BLaER1 (cell line): ENCODE data around the gene CDKL1.
"Not testable (repeated sequence)": the region's sequence is repeated elsewhere in the genome, so short reads cannot be mapped to it uniquely, and the experiment has no call there.

ENCODE experiments used
- H3K27ac ChIP-seq: shearing (Covaris generic); formaldehyde crosslinking; 2 replicates; pipeline ENCODE4 v1.8.1; 2022
- H3K27me3 ChIP-seq: shearing (Covaris generic); formaldehyde crosslinking; 2 replicates; pipeline ENCODE4 v1.8.1; 2022
- H3K36me3 ChIP-seq: shearing (Covaris generic); formaldehyde crosslinking; 2 replicates; pipeline ENCODE4 v1.8.1; 2022
- H3K4me1 ChIP-seq: shearing (Covaris generic); formaldehyde crosslinking; 2 replicates; pipeline ENCODE4 v1.8.1; 2022
- H3K4me2 ChIP-seq: shearing (Covaris generic); formaldehyde crosslinking; 2 replicates; pipeline ENCODE4 v1.8.1; 2022
- H3K4me3 ChIP-seq: shearing (Covaris generic); formaldehyde crosslinking; 2 replicates; pipeline ENCODE4 v1.8.1; 2022
- H3K9ac ChIP-seq: shearing (Covaris generic); formaldehyde crosslinking; 2 replicates; pipeline ENCODE4 v1.8.1; 2022
- H3K9me3 ChIP-seq: shearing (Covaris generic); formaldehyde crosslinking; 2 replicates; pipeline ENCODE4 v1.8.1; 2022
- H4K20me1 ChIP-seq: shearing (Covaris generic); formaldehyde crosslinking; 2 replicates; pipeline ENCODE4 v1.8.1; 2022
- Cebpa-rat ChIP-seq: shearing (Covaris generic); IDR thresholded peaks from 2 replicates; pipeline ENCODE4 v1.8.1; 2022

CDKL1 gene

DNA sequence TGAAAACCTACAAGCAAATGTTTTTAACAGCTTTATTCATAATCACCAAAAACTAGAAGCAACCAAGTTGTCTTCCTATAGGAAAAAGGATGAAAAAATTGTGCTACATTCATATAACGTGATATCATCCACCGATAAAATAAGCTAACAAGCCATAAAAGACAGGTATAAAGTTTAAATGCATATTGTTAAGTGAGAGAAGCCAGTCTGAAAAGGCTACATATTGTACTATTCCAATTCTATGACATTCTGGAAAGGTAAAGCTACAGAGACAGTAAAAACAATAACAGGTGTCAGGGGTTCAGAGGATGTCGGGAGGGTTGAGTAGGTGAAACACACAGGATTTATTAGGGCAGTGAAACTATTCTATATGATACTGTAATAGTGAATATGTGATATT lies 22.7 kb downstream of the CDKL1 start:
- no peaks in the 10 kb centered on the region for H3K27me3 ChIP-seq
- H3K9ac ChIP-seq: no peak overlapping the region
- H3K9me3 ChIP-seq: no peaks in the 10 kb centered on the region
- no peaks in the 10 kb centered on the region for H3K4me1 ChIP-seq
- TF ChIP-seq Cebpa-rat: no peak
- H3K36me3 ChIP-seq: no peaks in the 10 kb centered on the region
- H3K27ac ChIP-seq: no peak overlapping the region
- H4K20me1 ChIP-seq: no peaks in the 10 kb centered on the region
- no peak overlapping the region for H3K4me2 ChIP-seq
- no peak overlapping the region for H3K4me3 ChIP-seq

DNA sequence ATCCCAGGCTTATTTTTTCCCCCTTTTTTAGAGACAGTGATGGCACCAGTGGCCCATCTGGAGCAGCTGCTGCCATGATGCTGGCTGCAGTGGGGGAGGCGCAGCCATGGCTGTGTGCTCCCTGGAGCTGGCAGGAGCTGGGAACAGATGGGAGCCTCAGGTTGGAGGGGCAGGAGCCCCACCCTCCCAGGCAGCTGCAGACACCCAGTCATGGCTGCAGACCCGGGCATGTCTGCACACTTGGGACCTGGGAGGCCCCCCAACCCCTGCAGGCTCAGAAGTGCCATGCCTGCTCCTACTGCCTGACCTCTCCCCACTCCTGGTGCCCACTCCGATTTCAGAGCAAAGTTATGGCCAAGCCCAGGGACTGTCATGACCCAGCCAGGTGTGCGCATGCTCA lies 25.1 kb downstream of the CDKL1 start:
- Histone ChIP-seq H3K4me2 (no peak overlapping the region), H3K4me1 (peaks cover 8% of the 10 kb centered on the region), H4K20me1 (no peaks in the 10 kb centered on the region), H3K27me3 (no peaks in the 10 kb centered on the region), H3K4me3 (no peak overlapping the region), H3K36me3 (no peaks in the 10 kb centered on the region), H3K9me3 (no peaks in the 10 kb centered on the region), H3K9ac (no peak overlapping the region), H3K27ac (no peak overlapping the region)
- TF ChIP-seq Cebpa-rat: no peak

DNA sequence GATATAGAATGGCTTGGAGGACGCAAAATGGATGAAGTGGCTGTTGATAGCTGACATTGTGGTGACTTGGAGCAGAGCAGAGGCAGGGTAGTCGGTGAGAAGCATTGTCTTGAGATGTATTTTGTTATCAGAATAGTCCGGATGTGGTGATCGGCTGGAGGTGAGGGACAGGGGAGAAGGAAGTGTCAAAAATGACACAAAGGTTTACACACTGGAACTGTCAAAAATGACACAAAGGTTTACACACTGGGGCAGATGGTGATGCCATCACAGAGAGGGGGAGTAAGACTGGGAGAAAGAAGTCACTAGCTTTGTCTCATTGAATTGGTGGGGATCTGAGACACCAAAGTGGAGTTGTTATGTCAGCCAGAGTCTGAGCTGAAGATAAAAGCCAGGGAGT lies 30.1 kb downstream of the CDKL1 start:
- no peak overlapping the region for H3K4me3 ChIP-seq
- no peaks in the 10 kb centered on the region for H3K36me3 ChIP-seq
- peaks cover 42% of the 10 kb centered on the region for H3K4me1 ChIP-seq
- TF ChIP-seq Cebpa-rat: no peak
- no peak overlapping the region for H3K9ac ChIP-seq
- H3K4me2 ChIP-seq: peak overlapping the region; percentile 61
- H3K27me3 ChIP-seq: no peaks in the 10 kb centered on the region
- H3K9me3 ChIP-seq: no peaks in the 10 kb centered on the region
- no peak overlapping the region for H3K27ac ChIP-seq
- no peaks in the 10 kb centered on the region for H4K20me1 ChIP-seq

DNA sequence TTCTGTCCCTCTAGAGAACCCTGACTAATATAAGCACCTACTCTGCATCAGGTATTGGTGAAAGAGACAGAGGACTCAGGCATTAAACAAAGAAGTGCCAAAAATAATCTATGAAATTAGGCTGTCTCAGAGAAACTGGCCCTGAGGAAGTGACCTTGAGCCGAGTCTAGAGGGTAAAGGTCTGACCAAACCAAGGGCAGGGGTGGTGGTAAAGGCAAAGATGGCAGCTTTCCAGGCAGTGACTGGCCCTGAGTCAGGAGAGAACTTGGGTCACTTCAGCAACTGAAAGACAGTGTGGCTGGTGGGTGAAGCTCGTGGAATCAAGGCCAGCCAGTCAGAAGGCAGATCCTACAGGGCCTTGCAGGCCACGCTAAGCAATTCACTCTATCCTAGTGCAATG lies 30.6 kb downstream of the CDKL1 start:
- Histone ChIP-seq H3K4me2 (peak overlapping the region; percentile 61; the same call in 1 of the 2 replicates), H3K9me3 (no peaks in the 10 kb centered on the region), H3K4me3 (no peak overlapping the region), H3K9ac (no peak overlapping the region), H3K27me3 (no peaks in the 10 kb centered on the region), H3K36me3 (no peaks in the 10 kb centered on the region), H3K4me1 (peaks cover 42% of the 10 kb centered on the region), H4K20me1 (no peaks in the 10 kb centered on the region), H3K27ac (no peak overlapping the region)
- no peak for TF ChIP-seq Cebpa-rat

DNA sequence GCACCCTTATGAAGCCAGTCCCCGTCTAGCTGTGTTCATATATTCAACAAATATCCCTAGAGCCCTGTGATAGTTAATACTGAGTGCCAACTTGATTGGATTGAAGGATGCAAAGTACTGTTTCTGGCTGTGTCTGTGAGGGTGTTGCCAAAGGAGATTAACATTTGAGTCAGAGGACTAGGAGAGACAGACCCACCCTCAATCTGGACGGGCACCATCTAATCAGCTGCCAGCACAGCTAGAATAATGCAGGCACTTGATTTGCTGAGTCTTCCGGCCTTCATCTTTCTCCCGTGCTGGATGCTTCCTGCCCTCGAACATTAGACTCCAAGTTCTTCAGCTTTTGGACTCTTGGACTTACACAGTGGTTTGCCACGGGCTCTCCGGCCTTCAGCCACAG lies 31.1 kb downstream of the CDKL1 start:
- H3K27ac ChIP-seq, H3K4me2 ChIP-seq, H3K36me3 ChIP-seq, H3K9ac ChIP-seq, H3K9me3 ChIP-seq, H3K27me3 ChIP-seq, H3K4me3 ChIP-seq, H4K20me1 ChIP-seq: not testable (repeated sequence)
- peaks cover 42% of the 10 kb centered on the region for H3K4me1 ChIP-seq

DNA sequence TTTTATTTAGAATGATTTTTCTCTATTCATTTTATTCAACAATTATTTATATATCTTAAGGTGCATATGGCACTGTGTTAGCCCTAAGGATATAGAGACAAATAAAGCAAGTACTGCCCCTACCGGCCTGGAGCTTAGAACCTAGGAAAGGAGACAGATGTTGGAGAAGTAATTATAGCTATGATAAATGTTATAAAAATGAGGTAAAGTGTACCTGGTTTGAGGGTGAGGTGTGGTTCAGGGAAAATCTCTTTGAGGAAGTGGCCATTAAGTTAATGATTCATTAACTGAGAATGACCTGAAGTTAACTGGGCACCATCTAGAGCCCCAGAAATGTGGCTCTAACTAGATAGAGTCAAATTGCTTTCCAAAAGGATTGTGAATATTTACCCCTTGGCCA lies 31.9 kb downstream of the CDKL1 start:
- H3K4me3 ChIP-seq: no peak overlapping the region
- H3K4me1 ChIP-seq: peaks cover 42% of the 10 kb centered on the region
- no peaks in the 10 kb centered on the region for H3K36me3 ChIP-seq
- no peaks in the 10 kb centered on the region for H3K27me3 ChIP-seq
- no peaks in the 10 kb centered on the region for H3K9me3 ChIP-seq
- H3K4me2 ChIP-seq: peak overlapping the region; percentile 93
- H3K27ac ChIP-seq: no peak overlapping the region
- H3K9ac ChIP-seq: no peak overlapping the region
- H4K20me1 ChIP-seq: no peaks in the 10 kb centered on the region
- TF ChIP-seq Cebpa-rat: no peak

DNA sequence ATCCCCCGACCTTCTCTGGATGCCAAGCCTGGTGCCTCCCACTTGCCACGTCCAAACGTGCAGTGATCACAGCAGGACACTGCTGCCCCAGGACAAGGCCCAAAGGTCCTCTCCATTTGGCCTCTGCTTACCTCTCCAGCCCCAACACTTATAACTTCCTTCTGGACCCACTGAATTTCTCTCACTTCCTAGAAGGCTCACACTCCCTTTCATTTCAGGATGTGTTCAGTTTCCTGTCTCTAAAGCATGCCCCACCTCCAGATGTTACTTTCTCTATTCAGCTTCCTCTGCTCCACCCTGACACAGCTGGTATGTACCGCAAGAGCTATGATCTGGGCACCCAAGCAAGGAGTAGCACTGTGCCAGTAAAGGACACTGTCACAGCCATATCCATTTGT lies 33.0 kb downstream of the CDKL1 start:
- H3K27ac ChIP-seq: peak overlapping the region; percentile 71
- no peaks in the 10 kb centered on the region for H3K36me3 ChIP-seq
- H3K9ac ChIP-seq: peak overlapping the region; percentile 44; the same call in 1 of the 2 replicates
- H3K27me3 ChIP-seq: no peaks in the 10 kb centered on the region
- peak overlapping the region; percentile 93 for H3K4me2 ChIP-seq
- H3K9me3 ChIP-seq: no peaks in the 10 kb centered on the region
- H4K20me1 ChIP-seq: no peaks in the 10 kb centered on the region
- H3K4me1 ChIP-seq: peaks cover 42% of the 10 kb centered on the region
- peak overlapping the region; percentile 57 for H3K4me3 ChIP-seq
- no peak for TF ChIP-seq Cebpa-rat

DNA sequence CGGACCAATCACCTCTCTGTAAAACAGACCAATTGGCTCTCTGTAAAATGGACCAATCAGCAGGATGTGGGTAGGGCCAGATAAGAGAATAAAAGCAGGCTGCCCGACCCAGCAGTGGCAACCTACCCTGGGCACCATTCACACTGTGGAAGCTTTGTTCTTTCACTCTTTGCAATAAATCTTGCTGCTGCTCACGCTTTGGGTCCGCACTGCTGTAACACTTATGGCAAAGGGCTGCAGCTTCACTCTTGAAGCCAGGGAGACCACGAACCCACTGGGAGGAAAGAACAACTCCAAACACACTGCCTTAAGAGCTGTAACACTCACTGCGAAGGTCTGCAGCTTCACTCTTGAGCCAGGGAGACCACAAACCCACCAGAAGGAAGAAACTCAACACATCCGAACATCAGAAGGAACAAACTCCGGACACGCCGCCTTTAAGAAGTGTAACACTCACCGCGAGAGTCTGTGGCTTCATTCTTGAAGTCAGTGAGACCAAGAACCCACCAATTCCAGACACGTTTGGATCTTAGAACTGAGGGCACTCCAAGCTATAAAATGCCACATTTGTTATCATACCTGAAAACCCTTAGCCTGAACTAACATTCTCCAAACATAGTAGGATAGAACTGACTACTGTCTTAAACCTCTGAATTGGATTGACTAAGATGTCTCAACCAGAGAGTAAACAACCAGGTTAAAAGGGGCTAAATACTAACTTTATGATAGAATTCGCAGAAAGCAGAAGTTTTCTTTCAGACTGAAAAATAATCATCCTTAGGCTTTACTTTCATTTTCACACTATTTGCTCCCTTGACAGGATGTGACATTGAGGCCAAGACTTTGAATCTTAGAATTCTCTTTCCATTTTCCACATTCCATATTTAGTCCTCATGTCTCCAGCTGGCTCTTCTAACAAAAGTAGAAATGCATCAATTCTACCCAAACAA lies 33.6 kb downstream of the CDKL1 start:
- H4K20me1 ChIP-seq: no peaks in the 10 kb centered on the region
- H3K27ac ChIP-seq: peak overlapping the region; percentile 71
- H3K4me2 ChIP-seq: peak overlapping the region; percentile 93
- no peaks in the 10 kb centered on the region for H3K27me3 ChIP-seq
- peaks cover 42% of the 10 kb centered on the region for H3K4me1 ChIP-seq
- H3K9me3 ChIP-seq: no peaks in the 10 kb centered on the region
- peak overlapping the region; percentile 57 for H3K4me3 ChIP-seq
- TF ChIP-seq Cebpa-rat: no peak
- H3K36me3 ChIP-seq: no peaks in the 10 kb centered on the region
- H3K9ac ChIP-seq: peak overlapping the region; percentile 44

DNA sequence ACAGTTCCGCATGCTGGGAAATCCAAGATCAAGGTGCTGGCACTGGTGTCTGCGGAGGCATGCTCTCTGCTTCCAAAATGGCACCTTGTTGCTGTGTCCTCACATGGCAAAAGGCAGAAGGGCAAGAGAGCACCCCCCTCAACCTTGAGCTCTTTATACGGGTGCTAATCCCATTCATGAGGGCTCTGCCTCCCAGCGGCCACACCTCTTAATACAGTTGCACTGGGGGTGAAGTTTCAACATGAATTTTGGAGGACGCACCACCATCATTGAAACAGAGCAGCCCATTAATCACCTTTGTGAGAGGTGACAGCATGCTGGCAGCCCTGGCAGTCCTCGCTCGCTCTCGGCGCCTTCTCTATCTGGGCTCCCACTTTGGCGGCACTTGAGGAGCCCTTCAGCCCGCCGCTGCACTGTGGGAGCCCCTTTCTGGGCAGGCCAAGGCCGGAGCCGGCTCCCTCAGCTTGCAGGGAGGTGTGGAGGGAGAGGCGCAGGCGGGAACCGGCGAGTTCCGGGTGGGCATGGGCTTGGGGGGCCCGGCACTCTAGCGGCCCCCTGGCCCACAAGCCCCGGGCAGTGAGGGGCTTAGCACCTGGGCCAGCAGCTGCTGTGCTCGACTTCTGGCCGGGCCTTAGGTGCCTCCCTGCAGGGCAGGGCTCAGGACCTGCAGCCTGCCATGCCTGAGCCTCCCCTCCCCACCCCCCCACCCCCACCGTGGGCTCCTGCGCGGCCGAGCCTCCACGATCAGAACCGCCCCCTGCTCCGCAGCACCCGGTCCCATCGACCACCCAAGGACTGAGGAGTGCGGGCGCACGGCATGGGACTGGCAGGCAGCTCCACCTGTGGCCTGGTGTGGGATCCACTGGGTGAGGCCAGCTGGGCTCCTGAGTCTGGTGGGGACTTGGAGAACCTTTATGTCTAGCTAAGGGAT lies 34.9 kb downstream of the CDKL1 start:
- H3K4me2 ChIP-seq, H3K4me3 ChIP-seq, H3K27me3 ChIP-seq, H4K20me1 ChIP-seq, H3K27ac ChIP-seq, H3K9ac ChIP-seq, H3K36me3 ChIP-seq, H3K9me3 ChIP-seq: not testable (repeated sequence)
- peaks cover 36% of the 10 kb centered on the region for H3K4me1 ChIP-seq

DNA sequence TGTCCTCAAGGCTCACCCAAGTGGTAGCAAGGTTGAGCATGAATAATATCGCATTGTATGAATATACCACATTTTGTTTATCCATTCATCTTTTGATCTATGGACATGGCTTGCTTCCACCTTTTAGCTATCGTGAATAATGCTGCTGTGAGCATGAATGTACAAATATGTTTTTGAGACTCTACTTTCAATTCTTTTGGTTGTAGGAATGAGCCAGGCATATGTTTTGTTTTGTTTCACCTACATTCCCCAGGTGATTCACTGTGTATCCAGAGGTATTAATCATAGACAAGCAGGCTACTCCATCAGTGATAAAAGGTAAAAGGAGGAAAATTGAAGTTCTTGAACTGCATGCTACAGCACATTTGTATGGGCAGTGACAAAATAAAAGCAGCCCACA lies 35.8 kb downstream of the CDKL1 start:
- Histone ChIP-seq H3K36me3 (no peaks in the 10 kb centered on the region), H3K9ac (no peak overlapping the region), H3K4me2 (no peak overlapping the region), H3K4me3 (no peak overlapping the region), H3K27ac (no peak overlapping the region), H3K27me3 (no peaks in the 10 kb centered on the region), H4K20me1 (no peaks in the 10 kb centered on the region), H3K9me3 (no peaks in the 10 kb centered on the region), H3K4me1 (peaks cover 29% of the 10 kb centered on the region)
- TF ChIP-seq Cebpa-rat: no peak
